NOMO-1 (cell line): ENCODE measurements around the gene SDK1.

ENCODE experiments used
- DNase-seq, 2 experiments: peaks; one replicate each; lab custom pipeline; 2025; ENCODE audit not compliant: unreplicated experiment in 2 of 2; lab: John Stamatoyannopoulos, UW

SDK1 gene

DNA sequence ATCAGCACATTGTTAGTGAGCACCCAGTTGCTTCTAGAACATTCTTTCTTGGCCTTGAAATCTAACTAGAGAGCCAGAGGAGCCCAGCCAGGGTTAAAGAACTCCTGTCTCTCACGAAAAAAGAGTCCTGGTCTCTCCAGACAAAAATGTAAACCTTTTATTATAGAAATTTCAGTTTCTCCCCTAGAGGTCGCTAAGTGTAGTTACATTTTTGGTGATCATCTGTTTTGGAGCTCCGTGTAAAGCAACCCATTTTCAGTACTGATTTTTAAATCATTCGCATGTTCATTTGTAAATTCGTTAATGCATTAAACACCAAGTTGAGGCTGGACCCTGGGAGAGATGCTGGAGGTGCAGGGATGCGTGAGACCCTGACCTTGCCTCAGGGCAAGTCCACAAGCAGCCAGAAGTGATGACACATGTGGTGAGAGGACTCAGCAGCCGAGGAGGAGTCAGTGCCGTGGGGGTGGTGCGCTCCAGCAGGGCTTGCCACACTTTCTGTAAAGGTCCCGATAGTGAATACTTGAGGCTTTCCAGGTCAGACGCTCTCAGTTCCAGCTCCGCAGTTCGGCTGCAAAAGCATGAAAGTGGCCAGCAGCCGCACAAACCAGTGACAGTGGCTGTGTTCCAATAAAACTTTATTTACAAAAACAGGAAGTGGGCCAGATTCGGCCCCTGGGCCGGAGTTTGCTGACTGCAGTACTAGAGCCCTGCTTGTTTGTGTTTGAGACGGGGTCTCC lies 802.5 kb downstream of the SDK1 start:
- peak in 1 of 2 experiments; percentile 4 for DNase-seq

- DNase-seq = no peak
Observed at GRCh38 chr7:4107839-4108238, 806.8 kb downstream of the SDK1 start.

DNA sequence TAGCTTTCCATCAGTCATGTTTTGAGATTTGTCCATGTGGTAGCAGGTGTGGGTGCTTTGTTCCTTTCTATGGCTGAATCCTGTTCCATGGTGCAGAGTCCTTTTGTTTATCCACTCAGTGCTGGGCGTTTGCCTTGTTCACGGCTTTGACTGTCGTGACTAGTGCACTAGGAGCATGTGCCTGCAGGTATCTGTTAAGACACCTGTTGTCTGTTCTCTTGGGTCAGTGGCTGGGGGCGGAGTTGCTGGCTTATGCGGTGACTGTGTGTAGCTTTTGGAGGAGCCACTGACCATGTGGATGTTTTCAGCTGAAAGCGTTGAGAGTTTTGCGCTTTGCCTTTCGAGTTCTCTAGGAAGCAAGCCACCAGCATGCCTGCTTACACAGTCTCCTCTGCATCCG lies 807.9 kb downstream of the SDK1 start:
- DNase-seq = no peak

GRCh38 chr7:4109481-4110110 lies 808.5 kb downstream of the SDK1 start:
- DNase-seq = peak; percentile 23 to 35

GRCh38 chr7:4110438-4110837 lies 809.4 kb downstream of the SDK1 start:
- no peak for DNase-seq

DNA sequence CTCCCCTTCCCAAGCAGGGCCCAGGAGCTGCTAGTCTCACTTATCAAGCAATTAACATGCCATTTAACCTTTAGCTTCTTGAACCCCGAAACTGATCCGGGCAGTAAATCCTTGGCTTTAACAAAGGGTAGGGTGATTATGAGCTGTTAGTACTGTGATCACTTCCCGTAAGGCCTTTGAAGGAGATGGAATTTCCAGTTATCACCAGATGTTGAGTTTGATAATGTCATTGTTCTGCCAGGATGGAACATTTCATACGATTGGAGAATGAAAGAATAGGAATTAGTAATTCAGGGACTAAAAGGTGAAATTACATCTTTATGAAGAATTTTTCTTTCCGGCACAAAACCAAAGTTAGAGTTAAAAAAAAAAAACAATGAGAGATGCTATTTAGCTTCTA lies 810.1 kb downstream of the SDK1 start:
- DNase-seq = no peak

GRCh38 chr7:4113271-4113670 lies 812.2 kb downstream of the SDK1 start:
- no peak for DNase-seq

GRCh38 chr7:4113976-4114375 lies 812.9 kb downstream of the SDK1 start:
- no peak for DNase-seq

DNA sequence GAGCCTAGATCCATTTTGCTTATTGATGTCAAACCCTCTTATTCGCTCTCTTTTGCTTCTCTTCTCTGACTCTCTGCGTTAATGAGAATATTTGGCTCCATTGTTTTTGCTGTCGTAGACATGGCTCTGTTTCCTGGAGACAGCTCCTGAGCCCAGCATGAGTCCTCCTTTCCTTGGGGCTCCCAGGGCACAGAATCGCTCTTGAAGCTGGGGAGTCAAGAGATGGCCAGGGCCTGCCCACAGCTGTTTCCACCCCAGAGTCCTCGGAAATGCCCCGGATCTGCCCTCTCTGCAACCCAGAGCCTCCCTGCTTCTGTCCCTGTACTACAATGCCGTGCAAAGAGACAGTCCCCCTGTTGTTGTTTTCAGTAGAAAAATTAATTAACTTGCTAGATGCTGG lies 814.4 kb downstream of the SDK1 start:
- no peak for DNase-seq

- no peak for DNase-seq
Observed at GRCh38 chr7:4115941-4116610, 815.0 kb downstream of the SDK1 start.

DNA sequence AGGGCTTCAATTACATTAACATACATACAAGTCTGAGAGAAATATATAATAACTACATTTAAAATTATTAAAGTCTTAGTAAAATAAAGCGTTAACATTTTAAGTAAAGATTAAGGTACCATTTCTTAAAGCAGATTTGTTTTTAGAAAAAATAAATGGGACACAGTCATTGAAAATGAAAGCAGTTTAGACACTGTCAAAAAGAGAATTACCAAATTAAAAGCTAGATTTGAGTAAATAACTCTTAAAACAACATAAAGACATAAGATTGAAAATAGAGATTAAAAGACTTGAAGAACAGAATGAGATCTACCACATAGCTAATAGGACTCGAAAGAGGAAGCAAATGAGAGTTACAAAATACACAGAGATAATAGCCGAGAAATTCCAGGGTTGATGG lies 818.8 kb downstream of the SDK1 start:
- DNase-seq = peak in 1 of 2 experiments; percentile 59

- no peak for DNase-seq
Observed at GRCh38 chr7:4123346-4123745, 822.3 kb downstream of the SDK1 start.

- DNase-seq = no peak
Observed at GRCh38 chr7:4123823-4124222, 822.8 kb downstream of the SDK1 start.

GRCh38 chr7:4124556-4125477 lies 823.8 kb downstream of the SDK1 start:
- DNase-seq = no peak

DNA sequence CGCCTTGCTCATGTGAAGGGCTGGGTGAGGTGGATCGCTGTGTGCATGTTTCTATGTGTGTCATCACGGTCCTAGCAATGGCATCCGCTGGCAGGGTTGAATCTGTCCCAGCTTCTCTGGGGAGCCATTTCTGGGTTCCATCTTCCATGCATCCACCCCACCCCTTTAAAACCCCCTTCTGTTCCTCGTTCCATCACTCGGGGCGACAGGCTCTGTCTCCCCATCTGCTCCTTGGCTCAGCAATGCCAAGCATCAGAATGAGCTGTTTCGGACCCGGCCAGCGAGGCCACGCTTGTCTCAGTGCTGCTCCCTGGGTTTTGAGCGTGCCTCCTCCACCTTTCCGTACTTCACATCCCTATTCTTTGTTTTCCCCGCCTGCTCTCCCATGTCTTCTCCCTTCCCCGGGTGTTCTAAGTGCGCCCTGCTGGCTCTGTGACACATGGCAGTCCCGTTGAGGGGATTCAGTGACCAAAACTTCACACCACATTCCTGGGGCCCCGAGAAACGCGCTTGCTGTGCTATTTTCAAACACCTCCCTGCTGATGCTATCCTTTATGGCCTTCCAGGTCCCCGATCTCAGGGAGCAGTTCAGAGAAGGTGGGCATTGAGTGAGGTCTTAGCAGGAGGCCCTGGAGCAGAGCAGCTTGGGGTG lies 827.0 kb downstream of the SDK1 start:
- DNase-seq = no peak

- no peak for DNase-seq
Observed at GRCh38 chr7:4129481-4130122, 828.5 kb downstream of the SDK1 start.

- no peak for DNase-seq
Observed at GRCh38 chr7:4131063-4131462, 830.0 kb downstream of the SDK1 start.

- DNase-seq = no peak
Observed at GRCh38 chr7:4132221-4132620, 831.2 kb downstream of the SDK1 start.

GRCh38 chr7:4133491-4134044 lies 832.5 kb downstream of the SDK1 start:
- DNase-seq = no peak

DNA sequence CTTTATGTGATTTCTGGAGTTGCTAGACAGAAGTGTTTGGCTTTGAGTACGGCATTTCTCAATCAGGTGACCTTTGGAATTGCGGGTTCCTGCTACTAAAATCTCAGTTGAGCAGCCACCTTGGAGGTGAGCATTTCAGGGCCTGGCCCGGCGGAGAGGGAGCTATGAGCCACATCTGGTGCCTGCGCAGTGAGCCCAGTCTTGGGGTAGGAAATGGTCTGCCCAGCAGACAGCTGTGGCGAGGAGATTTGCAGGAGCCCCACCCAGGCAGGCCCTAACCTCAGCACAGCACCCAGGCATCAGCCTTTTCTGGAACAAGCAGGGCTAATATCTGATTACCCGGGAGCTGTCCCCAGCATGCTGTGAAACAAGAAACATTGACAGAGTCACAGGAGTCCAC lies 833.2 kb downstream of the SDK1 start:
- no peak for DNase-seq
